Left lung (tissue), 10 donors: ENCODE data around the gene ERCC1. TPM values are rescaled to one million over a fixed set of nuclear protein-coding genes. Genes with fewer than 3 reads are reported as not detected.
A peak's percentile ranks its signal among the peaks of the same experiment; 100 is the strongest.

ENCODE experiments used
- ATAC-seq: fragments of 200-7000 bp; cut with Tn5 transposase; one replicate; pipeline ENCODE4 v1.9.1; 2020; ENCODE audit warnings: moderate library complexity
- DNase-seq, 4 donors: peaks; one replicate each; pipeline ENCODE4 v3.0.0-alpha.2; 2013 to 2020
- H3K27ac ChIP-seq, 2 donors: fragments of 200-600 bp; sonication (generic) in 1 of 2; one replicate each; pipeline versions ENCODE4 v1.5.0 to v1.8.0; 2020 to 2021
- H3K27me3 ChIP-seq, 2 donors: fragments of 200-600 bp; sonication (generic) in 1 of 2; one replicate each; pipeline versions ENCODE4 v1.5.0 to v1.8.0; 2020 to 2021
- H3K36me3 ChIP-seq, 2 donors: fragments of 200-600 bp; sonication (generic) in 1 of 2; one replicate each; pipeline versions ENCODE4 v1.5.0 to v1.8.0; 2020 to 2021
- H3K4me1 ChIP-seq, 2 donors: fragments of 200-600 bp; one replicate each; pipeline ENCODE4 v1.8.0; 2021
- H3K4me3 ChIP-seq, 2 donors: fragments of 200-600 bp; sonication (generic) in 1 of 2; one replicate each; pipeline versions ENCODE4 v1.5.0 to v1.8.0; 2020 to 2021; ENCODE audit warnings: mild to moderate bottlenecking in 1 of 2
- H3K9me3 ChIP-seq, 2 donors: fragments of 200-600 bp; sonication (generic) in 1 of 2; one replicate each; pipeline versions ENCODE4 v1.5.0 to v1.8.0; 2020 to 2021
- CTCF ChIP-seq, 2 donors: fragments of 200-600 bp; sonication (generic) in 1 of 2; IDR thresholded peaks; one replicate each; pipeline versions ENCODE4 v1.5.0 to v1.8.0; 2021; ENCODE audit warnings: antibody characterized with exemption in 2 of 2
- intact Hi-C, 2 donors: fragments of 100-400 bp; cut with DNase I; formaldehyde crosslinking; loops; one replicate each; pipeline versions ENCODE4 v1.11.2 to v1.14.2; 2022
- polyA plus RNA-seq, 6 donors: library from polyadenylated mRNA; unstranded; fragments of 120-200 nt; gene quantifications; one replicate each; pipeline ENCODE4 v1.2.1, GENCODE V29; 2013; ENCODE audit not compliant: insufficient read length in 6 of 6
- total RNA-seq, 2 donors: library from RNA; stranded (reverse); fragmentation: NEBNext Ultra II Directional; extraction: Animal tissue kit (Norgen Biotek cat#: 25700); gene quantifications; one replicate each; pipeline ENCODE4 v1.2.1, GENCODE V29; 2021
- donor health status: DM: no; HTN: yes; CAD: no.
- donor health status: DM: no; HTN: no; CAD: no.

The ERCC1 gene
- total and polyA plus RNA-seq, 8 donors = 56.1 to 108 (median 85.1) TPM

GRCh38 chr19:45376045-45376724, 47.5 kb downstream of the ERCC1 start:
- H3K36me3 ChIP-seq = no peaks in the 10 kb centered on the region
- peak in 2 of 4 donors; percentile 12 to 43 for DNase-seq
- no peak overlapping the region for H3K4me3 ChIP-seq
- no peaks in the 10 kb centered on the region for H3K9me3 ChIP-seq
- H3K4me1 ChIP-seq = peaks cover 0 to 3% of the 10 kb centered on the region in 2 donors
- intact Hi-C loops = no loop called here
- H3K27me3 ChIP-seq = no peaks in the 10 kb centered on the region
- TF ChIP-seq CTCF (IDR thresholded peaks at IDR 0.05) = no peak
- H3K27ac ChIP-seq = peak overlapping the region in 1 of 2 donors; percentile 13
- ATAC-seq = peak; percentile 68

GRCh38 chr19:45370410-45371204, 53.1 kb downstream of the ERCC1 start, which contains the start of gene ERCC2:
ERCC2 (minus strand) TSS chr19:45370573; CDS start chr19:45370540, 33 bp downstream.
- Histone ChIP-seq H3K27me3 (no peaks in the 10 kb centered on the region), H3K36me3 (peaks cover 0 to 7% of the 10 kb centered on the region in 2 donors), H3K4me1 (peaks cover 0 to 17% of the 10 kb centered on the region in 2 donors), H3K9me3 (no peaks in the 10 kb centered on the region), H3K27ac (peak within 1 kb of the TSS; percentile 76 to 86), H3K4me3 (peak within 1 kb of the TSS; percentile 78 to 87)
- DNase-seq = peak; percentile 97 to 99 (median 99)
- TF ChIP-seq CTCF (IDR thresholded peaks at IDR 0.05) = no peak
- intact Hi-C loops = no loop called here
- ATAC-seq = peak; percentile 99

- no peak for DNase-seq
- no peak overlapping the region for H3K4me3 ChIP-seq
- no peaks in the 10 kb centered on the region for H3K27me3 ChIP-seq
- H3K4me1 ChIP-seq = peaks cover 0 to 17% of the 10 kb centered on the region in 2 donors
- H3K9me3 ChIP-seq = no peaks in the 10 kb centered on the region
- no peak overlapping the region for H3K27ac ChIP-seq
- intact Hi-C loops = no loop called here
- H3K36me3 ChIP-seq = peaks cover 0 to 21% of the 10 kb centered on the region in 2 donors
- ATAC-seq = no peak
- TF ChIP-seq CTCF (IDR thresholded peaks at IDR 0.05) = no peak
Measured at GRCh38 chr19:45368737-45369340, 54.9 kb downstream of the ERCC1 start.

- peaks cover 0 to 28% of the 10 kb centered on the region in 2 donors for H3K36me3 ChIP-seq
- H3K4me1 ChIP-seq = peaks cover 0 to 17% of the 10 kb centered on the region in 2 donors
- H3K27me3 ChIP-seq = no peaks in the 10 kb centered on the region
- no peaks in the 10 kb centered on the region for H3K9me3 ChIP-seq
- intact Hi-C loops = no loop called here
- TF ChIP-seq CTCF (IDR thresholded peaks at IDR 0.05) = no peak
- ATAC-seq (no peak), DNase-seq (no peak)
- H3K4me3 ChIP-seq = no peak overlapping the region
- H3K27ac ChIP-seq = no peak overlapping the region
Measured at GRCh38 chr19:45368127-45368526, 55.6 kb downstream of the ERCC1 start.

- Histone ChIP-seq H3K27me3 (no peaks in the 10 kb centered on the region), H3K4me1 (peaks cover 0 to 7% of the 10 kb centered on the region in 2 donors), H3K9me3 (no peaks in the 10 kb centered on the region), H3K27ac (no peak overlapping the region), H3K36me3 (peaks cover 0 to 50% of the 10 kb centered on the region in 2 donors), H3K4me3 (no peak overlapping the region)
- no peak for TF ChIP-seq CTCF (IDR thresholded peaks at IDR 0.05)
- DNase-seq (no peak), ATAC-seq (no peak)
- intact Hi-C loops = no loop called here
Measured at GRCh38 chr19:45364696-45365095, 59.0 kb downstream of the ERCC1 start.
